Neural cell (in vitro differentiated cells): Measurements from ENCODE around the gene VPS50. TPM values are rescaled to one million over a fixed set of nuclear protein-coding genes. Genes with fewer than 3 reads are reported as not detected.

ENCODE experiments used
- H2AFZ ChIP-seq: fragments of 200-600, 300-800 bp; sonication (generic), shearing (Covaris generic); 2 replicates; pipeline ENCODE4 v1.6.0; 2014; ENCODE audit warnings: low read depth, mild to moderate bottlenecking, antibody characterized with exemption, low read length, moderate library complexity
- H3F3A ChIP-seq: fragments of 200-600 bp; shearing (Covaris generic); 2 replicates; pipeline ENCODE4 v1.6.1; 2016; ENCODE audit warnings: mild to moderate bottlenecking, moderate library complexity, mixed read lengths, antibody characterized with exemption, low read length; ENCODE audit not compliant: insufficient read depth, poor library complexity, severe bottlenecking
- H3K27ac ChIP-seq: fragments of 200-600, 300-800 bp; sonication (generic), shearing (Covaris generic); 2 replicates; pipeline ENCODE4 v1.5.1; 2014; ENCODE audit warnings: mild to moderate bottlenecking, low read length, moderate library complexity
- H3K27me3 ChIP-seq: fragments of 300-800, 200-600 bp; sonication (generic), shearing (Covaris generic); 2 replicates; pipeline ENCODE4 v1.6.0; 2014; ENCODE audit warnings: mild to moderate bottlenecking, low read depth, low read length, moderate library complexity; ENCODE audit not compliant: insufficient read depth
- H3K36me3 ChIP-seq: fragments of 300-800, 200-600 bp; sonication (generic), shearing (Covaris generic); 2 replicates; pipeline ENCODE4 v1.5.1; 2014; ENCODE audit warnings: mild to moderate bottlenecking, antibody characterized with exemption, low read length, moderate library complexity; ENCODE audit not compliant: insufficient read depth
- H3K4me2 ChIP-seq: fragments of 300-800, 200-600 bp; sonication (generic), shearing (Covaris generic); 2 replicates; pipeline ENCODE4 v1.6.0; 2014; ENCODE audit warnings: mild to moderate bottlenecking, low read length
- H3K4me3 ChIP-seq: fragments of 300-800, 200-600 bp; sonication (generic), shearing (Covaris generic); 2 replicates; pipeline ENCODE4 v1.5.1; 2014; ENCODE audit warnings: mild to moderate bottlenecking, low read length, moderate library complexity
- H3K79me2 ChIP-seq: fragments of 200-600 bp; shearing (Covaris generic); replicated peaks from 2 replicates; pipeline ENCODE4 v1.6.0; 2014; ENCODE audit warnings: mild to moderate bottlenecking, low read length, moderate library complexity; ENCODE audit not compliant: insufficient read depth
- H3K9ac ChIP-seq: fragments of 300-800, 200-600 bp; sonication (generic), shearing (Covaris generic); 2 replicates; pipeline ENCODE4 v1.6.1; 2016; ENCODE audit warnings: mild to moderate bottlenecking, low read length, mixed read lengths
- H3K9me2 ChIP-seq: fragments of 200-600 bp; shearing (Covaris generic); 2 replicates; pipeline ENCODE4 v1.6.1; 2016; ENCODE audit warnings: mild to moderate bottlenecking, low read length, mixed read lengths; ENCODE audit not compliant: insufficient read depth
- H3K9me3 ChIP-seq: fragments of 200-600, 300-800 bp; sonication (generic), shearing (Covaris generic); 2 replicates; pipeline ENCODE4 v1.6.1; 2016; ENCODE audit warnings: mild to moderate bottlenecking, mixed run types, low read length, moderate library complexity, mixed read lengths
- H4K20me1 ChIP-seq: fragments of 200-600 bp; shearing (Covaris generic); 2 replicates; pipeline ENCODE4 v1.6.1; 2016; ENCODE audit warnings: mild to moderate bottlenecking, mixed run types; ENCODE audit not compliant: insufficient read depth
- CTCF ChIP-seq: fragments of 450-650 bp; IDR thresholded peaks from 2 replicates; pipeline ENCODE4 v1.5.1; 2014; ENCODE audit warnings: antibody characterized with exemption, mild to moderate bottlenecking, moderate library complexity; ENCODE audit not compliant: poor library complexity, severe bottlenecking
- EP300 ChIP-seq: fragments of 450-650 bp; conservative IDR thresholded peaks from 2 replicates; pipeline ENCODE4 v1.6.1; 2014; ENCODE audit warnings: antibody characterized with exemption, mild to moderate bottlenecking, moderate library complexity; ENCODE audit not compliant: poor library complexity, severe bottlenecking
- EZH2 ChIP-seq: fragments of 200-600, 300-800 bp; shearing (Covaris generic), sonication (generic); IDR thresholded peaks from 2 replicates; pipeline ENCODE4 v1.6.1; 2014; ENCODE audit warnings: antibody characterized with exemption, low read length, borderline replicate concordance, mild to moderate bottlenecking; ENCODE audit not compliant: insufficient read depth, poor library complexity, severe bottlenecking
- MXI1 ChIP-seq: fragments of 450-650 bp; conservative IDR thresholded peaks from 2 replicates; pipeline ENCODE4 v1.6.1; 2014; ENCODE audit warnings: antibody characterized with exemption, mild to moderate bottlenecking; ENCODE audit not compliant: poor library complexity, severe bottlenecking
- POLR2AphosphoS5 ChIP-seq: IDR thresholded peaks from 2 replicates; pipeline ENCODE4 v1.6.1; 2012
- RAD21 ChIP-seq: fragments of 450-650 bp; conservative IDR thresholded peaks from 2 replicates; pipeline ENCODE4 v1.6.1; 2014; ENCODE audit warnings: antibody characterized with exemption, mild to moderate bottlenecking, moderate library complexity
- REST ChIP-seq: IDR thresholded peaks from 2 replicates; pipeline ENCODE4 v1.6.1; 2012; ENCODE audit warnings: borderline replicate concordance
- SMC3 ChIP-seq: fragments of 450-650 bp; conservative IDR thresholded peaks from 2 replicates; pipeline ENCODE4 v1.6.1; 2014; ENCODE audit warnings: antibody characterized with exemption, mild to moderate bottlenecking, moderate library complexity; ENCODE audit not compliant: poor library complexity
- TAF1 ChIP-seq: IDR thresholded peaks from 2 replicates; pipeline ENCODE4 v1.6.1; 2012; ENCODE audit warnings: low read depth
- polyA plus RNA-seq: library from polyadenylated mRNA; depleted of rRNA; stranded (reverse); fragments of >200 nt; gene quantifications from 2 replicates; pipeline ENCODE4 v1.2.3, GENCODE V29; 2014

VPS50 gene
- polyA plus RNA-seq, 1 donor from 2014 or later, result 58.2 TPM

GRCh38 chr7:93373537-93373936 lies 141.4 kb downstream of the VPS50 start:
- Histone ChIP-seq H3K36me3 (no peaks in the 10 kb centered on the region), H2AFZ (no peak overlapping the region), H3K27me3 (no peaks in the 10 kb centered on the region), H3K9me3 (no peaks in the 10 kb centered on the region), H3K4me3 (no peak overlapping the region), H3K79me2 (no peaks in the 10 kb centered on the region), H3F3A (no peaks in the 10 kb centered on the region), H3K27ac (no peak overlapping the region), H3K9me2 (no peaks in the 10 kb centered on the region), H3K9ac (no peak overlapping the region), H3K4me2 (no peak overlapping the region), H4K20me1 (no peaks in the 10 kb centered on the region)
- TF ChIP-seq POLR2AphosphoS5, result no peak
- no peak for TF ChIP-seq TAF1
- TF ChIP-seq RAD21, result no peak
- TF ChIP-seq EZH2, result no peak
- no peak for TF ChIP-seq MXI1
- TF ChIP-seq REST, result no peak
- no peak for TF ChIP-seq SMC3
- no peak for TF ChIP-seq EP300
- TF ChIP-seq CTCF, result no peak

- Histone ChIP-seq H3K36me3 (no peaks in the 10 kb centered on the region), H3K9me3 (no peaks in the 10 kb centered on the region), H3F3A (no peaks in the 10 kb centered on the region), H3K9me2 (no peaks in the 10 kb centered on the region), H3K27me3 (no peaks in the 10 kb centered on the region), H3K4me2 (no peak overlapping the region), H2AFZ (no peak overlapping the region), H3K4me3 (no peak overlapping the region), H3K79me2 (no peaks in the 10 kb centered on the region), H4K20me1 (no peaks in the 10 kb centered on the region), H3K27ac (no peak overlapping the region), H3K9ac (no peak overlapping the region)
- peak; percentile 52 for TF ChIP-seq CTCF
- no peak for TF ChIP-seq MXI1
- no peak for TF ChIP-seq REST
- TF ChIP-seq EP300, result no peak
Measured at GRCh38 chr7:93374345-93374940, 142.3 kb downstream of the VPS50 start.
